ENCODE results near the gene CSNK1G2.

Gene CSNK1G2

DNA sequence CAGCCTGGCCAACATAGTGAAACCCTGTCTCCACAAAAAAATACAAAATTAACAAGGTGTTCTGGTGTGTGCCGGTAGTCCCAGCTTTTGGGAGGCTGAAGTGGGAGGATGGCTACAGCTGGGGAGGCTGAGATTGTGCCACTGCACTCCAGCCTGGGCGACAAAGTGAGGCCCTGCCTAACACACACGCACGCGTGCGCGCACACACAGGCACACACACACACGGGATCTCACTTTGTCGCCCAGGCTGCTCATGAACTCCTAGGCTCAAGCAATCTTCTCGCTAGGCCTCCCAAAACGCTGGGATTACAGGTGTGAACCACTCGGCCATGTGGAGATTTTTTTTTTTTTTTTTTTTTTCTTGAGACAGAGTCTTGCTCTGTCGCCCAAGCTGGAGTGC, 77.8 kb downstream of the CSNK1G2 start:
- DNase-seq (ENCODE audit: low read depth): no peak

DNA sequence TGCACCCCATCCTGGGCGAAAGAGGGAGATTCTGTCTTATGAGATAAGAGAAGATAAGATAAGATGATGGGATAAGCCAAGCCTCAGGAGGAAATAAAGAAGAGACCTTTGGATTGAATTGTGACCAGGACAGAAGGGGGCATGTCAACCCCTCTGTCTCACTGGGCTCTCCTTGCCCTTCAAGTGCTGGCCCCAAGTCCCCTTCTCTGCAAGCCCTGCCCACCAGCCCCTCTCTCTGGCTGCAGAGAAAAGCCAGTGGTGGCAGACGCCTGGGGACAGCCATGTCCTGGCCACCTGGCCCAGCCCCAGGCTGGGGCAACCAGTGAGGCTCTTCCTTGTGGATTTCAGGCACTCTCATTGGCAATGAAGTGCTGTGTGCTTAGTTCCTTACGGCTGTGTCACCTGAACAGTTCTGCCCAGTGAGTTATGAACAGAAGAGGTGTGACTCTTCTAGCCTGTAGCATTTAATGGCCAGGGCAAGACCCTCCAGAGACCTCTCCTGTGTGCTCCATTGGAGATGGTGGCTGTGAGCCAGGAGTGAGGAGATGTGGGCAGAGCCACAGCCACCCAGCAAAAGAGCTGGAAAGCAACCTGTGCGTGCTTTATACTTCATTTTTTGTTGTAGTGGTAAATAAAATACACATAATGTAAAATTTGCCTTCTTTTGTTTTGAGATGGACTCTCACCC, 80.6 kb downstream of the CSNK1G2 start:
- DNase-seq (ENCODE audit: low read depth): no peak

DNA sequence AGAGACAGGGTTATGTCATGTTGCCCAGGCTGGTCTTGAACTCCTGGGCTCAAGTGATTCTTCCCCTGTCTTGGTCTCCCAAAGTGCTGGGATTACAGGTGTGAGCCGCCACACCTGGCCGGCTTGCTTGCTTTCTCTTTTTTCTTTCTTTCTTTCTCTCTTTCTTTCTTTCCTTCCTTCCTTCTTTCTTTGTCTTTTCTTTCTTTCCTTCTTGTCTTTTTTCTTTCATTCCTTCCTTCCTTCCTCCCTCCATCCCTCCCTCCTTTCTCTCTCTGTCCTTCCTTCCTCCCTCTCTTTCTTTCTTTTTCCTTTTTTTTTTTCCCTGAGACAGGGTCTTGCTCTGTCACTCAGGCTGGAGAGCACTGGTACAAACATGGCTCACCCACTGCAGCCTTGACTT, 81.3 kb downstream of the CSNK1G2 start:
- no peak for DNase-seq (ENCODE audit: low read depth)

DNA sequence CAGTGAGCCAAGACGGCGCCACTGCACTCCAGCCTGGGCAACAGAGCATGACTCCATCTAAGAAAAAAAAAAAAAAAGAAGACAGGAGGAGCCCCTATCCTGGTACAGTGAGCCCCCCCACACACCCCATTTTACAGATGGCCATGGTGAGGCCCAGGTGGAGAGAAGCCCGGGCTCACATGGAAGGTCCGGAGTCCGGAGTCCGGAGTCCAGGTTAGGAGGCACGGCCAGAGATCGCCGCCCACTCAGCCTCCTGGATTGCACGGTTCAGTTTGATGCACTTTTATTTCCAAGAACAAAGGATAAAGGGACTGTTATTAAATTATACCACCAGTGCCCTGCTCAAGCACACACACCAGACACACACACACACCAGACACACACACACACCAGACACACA, 85.8 kb downstream of the CSNK1G2 start:
- DNase-seq (ENCODE audit: low read depth): no peak

DNA sequence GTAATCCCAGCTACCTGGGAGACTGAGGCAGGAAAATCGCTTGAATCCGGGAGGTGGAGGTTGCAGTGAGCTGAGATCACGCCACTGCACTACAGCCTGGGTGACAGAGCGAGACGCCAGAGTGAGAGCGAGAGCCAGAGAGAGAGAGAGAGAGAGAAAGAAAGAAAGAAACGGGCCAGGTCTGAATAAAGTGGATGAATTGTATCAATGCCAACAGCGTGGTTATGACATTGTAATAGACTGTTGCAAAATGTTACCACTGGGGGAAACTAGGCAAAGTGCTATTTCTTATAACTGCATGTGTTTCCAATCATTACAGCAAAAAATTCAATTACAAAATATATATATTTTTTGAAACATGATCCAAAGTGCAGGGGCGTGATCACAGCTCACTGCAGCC, 86.4 kb downstream of the CSNK1G2 start:
- DNase-seq (ENCODE audit: low read depth): peak; percentile 73
